ENCODE data around the gene POLRMT. TPM values are rescaled to one million over a fixed set of nuclear protein-coding genes. Genes with fewer than 3 reads are reported as not detected.

The POLRMT gene
- total RNA-seq, 3 donors from 2014 or later: 21.9 to 34.7 (median 28.2) TPM

- Histone ChIP-seq H3K4me3 (peak overlapping the region in 2 of 3 donors; percentile 13 to 52), H3K9me3 (no peaks in the 10 kb centered on the region), H3K27me3 (peaks cover 17 to 64% of the 10 kb centered on the region in 2 donors), H3K27ac (no peak overlapping the region), H3K36me3 (no peaks in the 10 kb centered on the region), H3K4me1 (peaks cover 6 to 7% of the 10 kb centered on the region in 2 donors)
- intact Hi-C loops (cut with DNase I; ENCODE audit: low total_unique reads): no loop called here
- no peak for DNase-seq (ENCODE audit: low spot score in 2 of 2)
- TF ChIP-seq POLR2A (IDR thresholded peaks at IDR 0.05) (no peak), CTCF (IDR thresholded peaks at IDR 0.05) (no peak), POLR2AphosphoS5 (IDR thresholded peaks at IDR 0.05) (no peak)
These were observed 42.6 kb downstream of the POLRMT start for GRCh38 chr19:590750-591098.

- peaks cover 17 to 64% of the 10 kb centered on the region in 2 donors for H3K27me3 ChIP-seq
- peaks cover 6 to 7% of the 10 kb centered on the region in 2 donors for H3K4me1 ChIP-seq
- no peaks in the 10 kb centered on the region for H3K36me3 ChIP-seq
- TF ChIP-seq POLR2A (IDR thresholded peaks at IDR 0.05) (no peak), CTCF (IDR thresholded peaks at IDR 0.05) (no peak), POLR2AphosphoS5 (IDR thresholded peaks at IDR 0.05) (no peak)
- H3K9me3 ChIP-seq: no peaks in the 10 kb centered on the region
- peak overlapping the region in 2 of 3 donors; percentile 13 to 52 for H3K4me3 ChIP-seq
- no peak overlapping the region for H3K27ac ChIP-seq
- DNase-seq (ENCODE audit: low spot score in 2 of 2): no peak
- intact Hi-C loops (cut with DNase I; ENCODE audit: low total_unique reads): no loop called here
These were observed 43.0 kb downstream of the POLRMT start for GRCh38 chr19:590396-590745.

- TF ChIP-seq POLR2AphosphoS5 (IDR thresholded peaks at IDR 0.05) (no peak), CTCF (IDR thresholded peaks at IDR 0.05) (no peak), POLR2A (IDR thresholded peaks at IDR 0.05) (no peak)
- intact Hi-C loops (cut with DNase I; ENCODE audit: low total_unique reads): no loop called here
- H3K9me3 ChIP-seq: no peaks in the 10 kb centered on the region
- peaks cover 6 to 7% of the 10 kb centered on the region in 2 donors for H3K4me1 ChIP-seq
- H3K27me3 ChIP-seq: peaks cover 17 to 64% of the 10 kb centered on the region in 2 donors
- DNase-seq (ENCODE audit: low spot score in 2 of 2): no peak
- H3K4me3 ChIP-seq: peak within 1 kb of the TSS in 2 of 3 donors; percentile 16 to 52
- no peak within 1 kb of the TSS for H3K27ac ChIP-seq
- no peaks in the 10 kb centered on the region for H3K36me3 ChIP-seq
These were observed 43.5 kb downstream of the POLRMT start, which contains the start of gene HCN2 for GRCh38 chr19:589693-590395. HCN2 (plus strand) TSS chr19:589881; CDS start chr19:589946, 65 bp downstream.

GRCh38 chr19:588741-589692 lies 44.3 kb downstream of the POLRMT start:
- no peaks in the 10 kb centered on the region for H3K36me3 ChIP-seq
- H3K9me3 ChIP-seq: no peaks in the 10 kb centered on the region
- no peak for DNase-seq (ENCODE audit: low spot score in 2 of 2)
- intact Hi-C loops (cut with DNase I; ENCODE audit: low total_unique reads): no loop called here
- peaks cover 6 to 7% of the 10 kb centered on the region in 2 donors for H3K4me1 ChIP-seq
- peaks cover 17 to 59% of the 10 kb centered on the region in 2 donors for H3K27me3 ChIP-seq
- H3K4me3 ChIP-seq: peak overlapping the region in 2 of 3 donors; percentile 16 to 46
- no peak for TF ChIP-seq POLR2A (IDR thresholded peaks at IDR 0.05)
- no peak for TF ChIP-seq CTCF (IDR thresholded peaks at IDR 0.05)
- no peak for TF ChIP-seq POLR2AphosphoS5 (IDR thresholded peaks at IDR 0.05)
- H3K27ac ChIP-seq: no peak overlapping the region

Measured in breast epithelium (tissue), 4 donors.